Activated T-helper 2 cell treated with anti-CD3 and anti-CD28 coated beads, Interferon-gamma antibody, Interleukin-2, Interleukin-4, amounts not matched to agents 10 μg/mL and 5 μg/mL and 100 μg/mL, durations not matched to agents 14 hours and 24 hours and 36 hours (primary cell): Measurements from ENCODE around the gene SET. TPM values are rescaled to one million over a fixed set of nuclear protein-coding genes. Genes with fewer than 3 reads are reported as not detected.
"Not testable (repeated sequence)": the region's sequence is repeated elsewhere in the genome, so short reads cannot be mapped to it uniquely, and the experiment has no call there.

Source experiments
- DNase-seq: peaks from one replicate; pipeline ENCODE4 v3.0.0; 2021; ENCODE audit warnings: low spot score
- H3K27ac Mint-ChIP-seq: one replicate; pipeline ENCODE4 v1.8.0; 2021; ENCODE audit warnings: mixed read lengths
- H3K27me3 Mint-ChIP-seq: one replicate; pipeline ENCODE4 v1.8.0; 2021; ENCODE audit warnings: low read depth, mixed read lengths
- H3K36me3 Mint-ChIP-seq: one replicate; pipeline ENCODE4 v1.8.0; 2021; ENCODE audit warnings: low read depth, mixed read lengths
- H3K4me1 Mint-ChIP-seq: one replicate; pipeline ENCODE4 v1.8.0; 2021; ENCODE audit warnings: low read depth, mixed read lengths
- H3K4me3 Mint-ChIP-seq: one replicate; pipeline ENCODE4 v1.8.0; 2021; ENCODE audit warnings: low read depth, mild to moderate bottlenecking, moderate library complexity, mixed read lengths
- H3K9me3 Mint-ChIP-seq: one replicate; pipeline ENCODE4 v1.8.0; 2021; ENCODE audit warnings: mixed read lengths
- intact Hi-C: fragments of 100-400 bp; cut with micrococcal nuclease; formaldehyde crosslinking; loops from one replicate; pipeline ENCODE4 v1.15.1; 2023
- total RNA-seq: library from RNA; stranded (reverse); gene quantifications from 2 replicates; pipeline ENCODE4 v1.2.3, GENCODE V29; 2022

SET gene
- total RNA-seq, 1 donor from 2014 or later, result 756 TPM

DNA sequence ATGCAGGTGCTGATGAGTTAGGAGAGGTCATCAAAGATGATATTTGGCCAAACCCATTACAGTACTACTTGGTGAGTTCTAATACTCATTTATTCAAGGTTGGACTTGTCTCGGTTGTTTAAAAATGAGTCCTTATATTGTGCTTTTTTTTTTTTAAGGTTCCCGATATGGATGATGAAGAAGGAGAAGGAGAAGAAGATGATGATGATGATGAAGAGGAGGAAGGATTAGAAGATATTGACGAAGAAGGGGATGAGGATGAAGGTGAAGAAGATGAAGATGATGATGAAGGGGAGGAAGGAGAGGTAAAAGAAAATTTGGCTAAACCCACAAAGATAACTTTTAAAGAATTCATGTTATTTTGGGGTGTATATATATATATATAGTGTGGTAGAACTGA is 4.7 kb downstream of the SET start:
- H3K4me3 Mint-ChIP-seq, H3K9me3 Mint-ChIP-seq, H3K27me3 Mint-ChIP-seq, DNase-seq, intact Hi-C loops: not testable (repeated sequence)
- Mint-ChIP-seq H3K4me1 (peaks cover 26% of the 10 kb centered on the region), H3K36me3 (peaks cover 66% of the 10 kb centered on the region), H3K27ac (peak overlapping the region; percentile 34)

DNA sequence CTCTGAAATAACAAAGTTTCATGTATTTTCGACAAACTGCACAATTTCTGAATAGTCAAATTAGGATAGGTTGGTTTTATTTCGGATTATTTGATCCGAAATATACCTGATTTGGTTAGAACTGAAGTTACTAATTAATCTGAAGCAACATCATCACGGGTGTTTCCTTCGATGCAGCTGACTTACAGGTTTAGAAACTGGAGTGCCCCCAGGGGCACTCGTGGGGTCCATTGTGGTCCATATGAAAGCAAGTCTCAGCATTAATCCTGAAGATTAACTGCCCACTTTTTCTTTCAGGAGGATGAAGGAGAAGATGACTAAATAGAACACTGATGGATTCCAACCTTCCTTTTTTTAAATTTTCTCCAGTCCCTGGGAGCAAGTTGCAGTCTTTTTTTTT is 5.3 kb downstream of the SET start:
- intact Hi-C loops, result no loop called here
- H3K27ac Mint-ChIP-seq, result no peak overlapping the region
- DNase-seq, result no peak
- no peaks in the 10 kb centered on the region for H3K27me3 Mint-ChIP-seq
- H3K9me3 Mint-ChIP-seq, result no peaks in the 10 kb centered on the region
- H3K4me3 Mint-ChIP-seq, result no peak overlapping the region
- H3K36me3 Mint-ChIP-seq, result peaks cover 66% of the 10 kb centered on the region
- peaks cover 26% of the 10 kb centered on the region for H3K4me1 Mint-ChIP-seq

DNA sequence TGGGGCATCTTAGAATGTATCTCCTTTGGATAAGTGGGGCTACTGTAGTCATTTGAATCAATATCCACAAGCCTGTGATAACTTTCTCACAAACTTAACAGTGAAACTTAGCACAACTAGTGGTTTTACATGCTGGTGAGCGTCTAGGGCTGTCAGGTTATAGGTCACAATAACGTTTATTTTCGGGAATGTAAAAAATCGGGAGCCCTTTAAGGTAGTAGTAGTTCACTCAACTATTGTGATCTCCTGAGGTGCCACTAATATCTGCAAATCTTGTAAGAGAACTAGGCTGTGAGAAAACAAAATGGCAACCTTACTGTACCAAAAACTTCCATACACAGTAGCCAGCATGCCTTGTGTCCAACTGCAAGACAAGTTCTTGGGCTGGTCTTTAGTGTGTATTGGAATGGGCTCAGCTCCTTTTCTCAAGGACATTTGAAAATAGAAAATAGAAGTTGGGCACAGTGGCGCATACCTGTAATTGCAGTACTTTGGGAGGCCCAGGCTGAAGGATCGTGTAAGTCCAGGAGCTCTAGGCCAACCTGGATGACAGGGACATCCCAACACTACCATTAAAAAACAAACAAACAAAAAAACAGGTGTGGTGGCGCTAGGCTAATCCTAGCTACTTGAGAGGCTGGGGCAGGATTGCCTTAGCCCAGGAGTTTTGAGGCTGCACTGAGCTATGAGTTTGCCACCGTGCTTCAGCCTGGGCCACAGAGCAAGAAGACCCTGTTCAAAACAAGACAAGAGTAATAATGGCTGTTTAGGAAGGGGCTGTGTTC is 8.1 kb downstream of the SET start:
- no peak overlapping the region for H3K4me3 Mint-ChIP-seq
- intact Hi-C loops, result no loop called here
- H3K27me3 Mint-ChIP-seq, result no peaks in the 10 kb centered on the region
- no peaks in the 10 kb centered on the region for H3K9me3 Mint-ChIP-seq
- no peak overlapping the region for H3K27ac Mint-ChIP-seq
- peaks cover 48% of the 10 kb centered on the region for H3K36me3 Mint-ChIP-seq
- H3K4me1 Mint-ChIP-seq, result peaks cover 21% of the 10 kb centered on the region
- DNase-seq, result no peak

DNA sequence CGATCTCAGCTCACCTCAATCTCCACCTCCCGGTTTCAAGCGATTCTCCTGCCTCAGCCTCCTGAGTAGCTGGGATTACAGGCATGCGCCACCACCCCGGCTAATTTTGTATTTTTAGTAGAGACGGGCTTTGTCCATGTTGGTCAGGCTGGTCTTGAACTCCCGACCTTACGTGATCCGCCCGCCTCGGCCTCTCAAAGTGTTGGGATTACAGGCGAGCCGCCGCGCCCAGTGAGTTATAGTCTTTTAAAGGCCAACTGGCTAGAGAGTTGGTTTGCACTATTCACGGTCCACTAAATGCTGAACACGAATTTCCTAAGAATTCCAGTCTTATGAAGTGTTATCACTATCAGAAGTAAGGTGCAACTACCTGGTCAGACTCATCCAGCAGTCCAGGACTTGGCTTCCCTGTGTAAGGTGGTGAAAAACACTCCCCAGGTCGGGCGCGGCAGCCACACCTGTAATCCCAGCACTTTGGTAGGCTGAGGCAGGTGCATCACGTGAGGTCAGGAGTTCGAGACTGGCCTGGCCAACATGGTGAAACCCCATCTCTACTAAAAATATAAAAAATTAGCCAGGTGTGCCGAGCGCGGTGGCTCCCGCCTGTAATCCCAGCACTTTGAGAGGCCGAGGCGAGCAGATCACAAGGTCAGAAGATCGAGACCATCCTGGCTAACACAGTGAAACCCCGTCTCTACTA is 10.2 kb downstream of the SET start:
- peaks cover 17% of the 10 kb centered on the region for H3K4me1 Mint-ChIP-seq
- H3K4me3 Mint-ChIP-seq, H3K9me3 Mint-ChIP-seq, H3K27me3 Mint-ChIP-seq, H3K27ac Mint-ChIP-seq, DNase-seq, intact Hi-C loops: not testable (repeated sequence)
- peaks cover 28% of the 10 kb centered on the region for H3K36me3 Mint-ChIP-seq

DNA sequence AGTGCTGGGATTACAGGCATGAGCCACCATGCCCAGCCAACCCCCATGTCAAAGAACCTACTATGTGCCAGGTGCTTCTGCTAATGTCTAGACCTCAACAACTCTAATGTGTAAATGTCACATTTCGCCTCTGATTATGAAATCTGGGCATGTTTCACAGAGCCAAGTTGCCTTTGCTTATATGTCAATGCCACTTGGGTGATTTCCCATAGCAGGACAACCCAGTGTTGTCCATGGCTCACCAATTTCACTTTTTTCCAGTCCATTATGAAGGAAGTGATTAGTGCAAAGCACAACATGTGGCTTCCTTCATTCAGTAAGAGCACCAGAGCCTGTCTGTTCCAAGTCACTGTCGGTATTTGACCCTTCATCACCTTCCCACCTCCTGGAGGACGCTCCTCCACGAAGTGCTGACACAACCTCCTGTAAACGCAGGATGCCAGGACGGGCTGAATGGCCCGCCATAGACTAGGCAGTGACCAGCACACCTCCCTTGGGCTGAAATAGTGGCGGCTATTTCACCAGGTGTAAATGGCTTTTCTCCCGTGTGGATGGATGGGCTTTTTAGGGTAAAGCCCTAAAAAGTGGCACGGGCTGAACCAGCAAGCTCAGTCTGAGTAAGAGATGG is 12.3 kb downstream of the SET start:
- H3K27ac Mint-ChIP-seq, result no peak overlapping the region
- intact Hi-C loops, result no loop called here
- peak overlapping the region; percentile 64 for H3K4me3 Mint-ChIP-seq
- peaks cover 17% of the 10 kb centered on the region for H3K4me1 Mint-ChIP-seq
- no peaks in the 10 kb centered on the region for H3K9me3 Mint-ChIP-seq
- DNase-seq, result no peak
- no peaks in the 10 kb centered on the region for H3K27me3 Mint-ChIP-seq
- H3K36me3 Mint-ChIP-seq, result peaks cover 10% of the 10 kb centered on the region

DNA sequence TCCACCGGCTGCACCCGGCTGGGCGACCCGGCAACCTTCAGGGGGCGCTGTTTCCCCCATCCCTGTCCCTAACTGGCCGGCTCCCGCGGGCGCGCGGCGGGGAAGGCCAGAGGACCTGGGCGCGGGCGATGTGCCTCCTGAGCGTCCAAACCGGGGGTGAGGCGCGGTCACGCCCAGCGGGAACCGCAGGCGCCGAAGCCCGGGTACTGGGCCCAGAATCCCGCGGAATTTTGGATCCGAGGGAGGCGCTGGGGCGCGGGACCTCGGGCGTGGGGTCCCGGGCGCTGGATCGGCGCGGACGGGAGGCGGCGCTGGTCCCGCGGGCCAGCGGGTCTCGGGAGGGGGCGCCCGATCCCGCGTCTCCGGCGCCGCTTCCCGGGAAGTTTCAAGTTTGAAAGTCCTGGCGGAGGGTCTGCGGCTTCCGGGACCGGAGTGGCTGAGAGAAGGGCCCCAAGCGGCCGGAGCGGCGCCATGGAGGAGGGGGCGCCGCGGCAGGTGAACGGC is 13.5 kb downstream of the SET start, which contains the start of gene PKN3:
PKN3 (plus strand) TSS at position 59 of the 504 bp plus-strand sequence; CDS start at position 472, 413 bp downstream.
- Mint-ChIP-seq H3K4me3 (peak within 1 kb of the TSS; percentile 89), H3K27ac (peak within 1 kb of the TSS; percentile 78), H3K4me1 (peaks cover 14% of the 10 kb centered on the region), H3K27me3 (no peaks in the 10 kb centered on the region), H3K36me3 (no peaks in the 10 kb centered on the region), H3K9me3 (no peaks in the 10 kb centered on the region)
- intact Hi-C loops, result loop anchor here (2.0 kb wide), 1 partner anchor 14 kb away; the partner anchor contains the start of gene SET
- DNase-seq, result peak; percentile 83

DNA sequence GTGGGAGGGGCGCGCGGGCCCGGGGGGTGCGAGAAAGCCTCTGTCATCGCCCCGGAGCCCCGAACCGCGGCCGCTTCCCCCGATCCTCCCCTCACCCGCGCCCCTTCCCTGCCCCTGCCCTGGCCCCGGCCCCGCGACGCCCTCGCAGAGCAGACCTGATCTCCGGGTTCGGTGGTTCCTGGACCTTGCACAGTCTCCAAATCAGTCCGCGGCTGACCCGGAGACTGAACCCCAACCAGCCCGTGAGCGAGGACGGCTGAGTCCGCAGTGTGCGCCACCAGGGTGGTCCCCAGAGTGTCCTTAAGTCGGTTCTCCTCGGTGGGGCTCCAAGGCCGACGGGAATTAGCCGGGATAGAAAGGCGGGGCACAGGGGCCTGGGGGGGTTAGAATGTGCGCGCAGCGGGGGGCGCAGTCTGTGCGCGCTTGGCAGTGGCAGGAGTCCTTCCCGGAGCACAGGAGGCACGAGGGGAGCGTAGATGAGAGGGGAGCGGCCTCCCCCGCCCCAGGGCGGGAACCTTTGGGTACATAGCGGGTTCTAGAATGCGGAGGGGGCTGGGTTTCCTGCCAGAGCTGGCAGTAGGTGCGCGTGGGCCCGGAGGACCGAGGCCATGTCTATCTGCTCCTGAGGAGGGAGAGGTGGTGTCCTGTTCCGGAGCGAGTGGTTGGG is 14.1 kb downstream of the SET start:
- Mint-ChIP-seq H3K36me3 (no peaks in the 10 kb centered on the region), H3K9me3 (no peaks in the 10 kb centered on the region), H3K27ac (peak overlapping the region; percentile 70), H3K4me3 (peak overlapping the region; percentile 85), H3K27me3 (no peaks in the 10 kb centered on the region), H3K4me1 (peaks cover 14% of the 10 kb centered on the region)
- intact Hi-C loops, result loop anchor here (2.0 kb wide), 1 partner anchor 14 kb away; the partner anchor contains the start of gene SET
- DNase-seq, result no peak

DNA sequence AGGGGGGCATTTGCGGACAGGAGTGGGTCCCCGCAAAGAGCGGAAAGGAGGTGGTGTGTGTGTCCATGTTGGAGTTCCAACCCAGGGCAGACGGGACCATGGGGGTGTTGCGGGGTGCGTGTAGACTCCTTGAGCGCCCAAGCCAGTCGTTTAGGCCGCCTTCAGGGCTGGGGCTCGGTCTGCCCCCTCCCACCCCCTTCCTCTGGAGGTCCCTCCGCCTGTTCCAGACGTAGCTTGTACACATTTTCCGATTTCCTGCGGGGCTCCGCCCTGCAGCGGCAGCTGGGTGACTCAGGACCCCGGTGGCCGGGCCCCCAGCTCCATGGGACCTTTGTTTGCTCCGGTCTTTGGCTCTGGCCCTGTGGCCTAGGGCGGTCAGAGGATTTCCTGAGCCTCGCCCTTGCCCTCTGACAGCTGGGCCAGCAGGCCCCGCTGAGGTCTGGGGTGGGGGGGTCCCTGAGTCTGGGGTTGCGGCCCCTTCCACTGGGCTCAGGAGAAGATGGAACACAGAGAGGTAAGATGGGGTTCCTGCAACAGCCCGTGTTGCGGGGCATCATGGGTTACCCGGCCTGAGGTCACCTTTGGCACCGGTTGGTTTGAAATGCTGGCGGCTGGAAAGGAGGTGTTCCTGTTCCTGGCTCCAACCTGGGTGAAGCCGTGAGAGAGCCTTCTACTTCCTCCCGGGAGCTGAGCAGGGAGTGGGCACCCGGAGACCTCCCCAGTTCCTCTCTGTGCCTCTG is 14.8 kb downstream of the SET start:
- H3K27ac Mint-ChIP-seq, result peak overlapping the region; percentile 70
- intact Hi-C loops, result loop anchor here (2.0 kb wide), 1 partner anchor 15 kb away; the partner anchor contains the start of gene SET
- H3K4me1 Mint-ChIP-seq, result peaks cover 14% of the 10 kb centered on the region
- no peaks in the 10 kb centered on the region for H3K27me3 Mint-ChIP-seq
- H3K4me3 Mint-ChIP-seq, result peak overlapping the region; percentile 85
- DNase-seq, result no peak
- no peaks in the 10 kb centered on the region for H3K36me3 Mint-ChIP-seq
- no peaks in the 10 kb centered on the region for H3K9me3 Mint-ChIP-seq

DNA sequence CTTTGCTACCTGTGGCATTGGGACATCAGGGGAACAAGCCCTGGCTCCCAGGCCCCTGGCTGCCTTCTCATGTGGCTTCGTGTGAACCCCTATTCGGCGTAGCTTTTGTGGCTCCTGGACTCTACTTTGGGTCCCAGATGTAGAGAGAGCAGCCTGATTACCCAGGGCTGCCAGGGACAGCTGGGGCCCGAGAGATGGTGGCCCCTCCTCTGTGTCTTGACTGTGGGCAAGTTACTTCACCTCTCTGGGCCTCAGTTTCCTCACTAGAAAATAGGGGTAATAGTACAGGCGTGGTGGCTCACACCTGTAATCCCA is 15.3 kb downstream of the SET start:
- no peak for DNase-seq
- Mint-ChIP-seq H3K4me1 (peaks cover 14% of the 10 kb centered on the region), H3K36me3 (no peaks in the 10 kb centered on the region), H3K27ac (peak overlapping the region; percentile 12), H3K27me3 (no peaks in the 10 kb centered on the region), H3K9me3 (no peaks in the 10 kb centered on the region), H3K4me3 (peak overlapping the region; percentile 85)
- intact Hi-C loops, result no loop called here

DNA sequence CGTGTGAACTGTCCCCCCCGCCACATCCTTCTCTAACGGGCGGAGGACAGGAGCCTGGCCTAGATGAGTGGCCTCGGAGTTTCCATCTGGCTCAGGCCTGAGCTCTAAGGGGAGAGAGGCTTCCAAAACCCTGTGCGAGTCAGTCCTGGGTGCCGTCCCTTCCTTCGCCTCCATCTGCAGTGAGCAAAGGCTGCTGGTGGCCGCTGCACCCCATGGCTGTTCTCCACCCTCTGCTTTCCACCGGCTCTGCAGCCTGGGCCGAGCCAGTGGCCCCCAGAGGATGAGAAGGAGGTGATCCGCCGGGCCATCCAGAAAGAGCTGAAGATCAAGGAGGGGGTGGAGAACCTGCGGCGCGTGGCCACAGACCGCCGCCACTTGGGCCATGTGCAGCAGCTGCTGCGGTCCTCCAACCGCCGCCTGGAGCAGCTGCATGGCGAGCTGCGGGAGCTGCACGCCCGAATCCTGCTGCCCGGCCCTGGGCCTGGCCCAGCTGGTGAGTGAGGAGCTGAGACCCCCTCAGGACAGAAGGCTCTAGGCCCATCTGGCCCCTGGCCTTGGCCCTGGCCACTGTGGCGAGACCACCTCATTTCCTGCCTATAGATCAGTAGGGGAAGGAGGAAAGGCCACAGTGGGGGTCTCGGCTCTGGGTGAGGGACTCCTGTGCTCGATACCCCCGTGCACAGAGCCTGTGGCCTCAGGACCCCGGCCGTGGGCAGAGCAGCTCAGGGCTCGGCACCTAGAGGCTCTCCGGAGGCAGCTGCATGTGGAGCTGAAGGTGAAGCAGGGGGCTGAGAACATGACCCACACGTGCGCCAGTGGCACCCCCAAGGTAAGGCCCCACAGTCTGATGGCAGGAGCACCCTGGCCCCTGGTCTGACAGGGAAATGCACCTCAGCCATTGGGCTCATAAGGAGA is 16.3 kb downstream of the SET start:
- no peaks in the 10 kb centered on the region for H3K27me3 Mint-ChIP-seq
- intact Hi-C loops, result no loop called here
- no peak for DNase-seq
- H3K4me1 Mint-ChIP-seq, result peaks cover 14% of the 10 kb centered on the region
- H3K9me3 Mint-ChIP-seq, result no peaks in the 10 kb centered on the region
- no peaks in the 10 kb centered on the region for H3K36me3 Mint-ChIP-seq
- no peak overlapping the region for H3K27ac Mint-ChIP-seq
- no peak overlapping the region for H3K4me3 Mint-ChIP-seq

DNA sequence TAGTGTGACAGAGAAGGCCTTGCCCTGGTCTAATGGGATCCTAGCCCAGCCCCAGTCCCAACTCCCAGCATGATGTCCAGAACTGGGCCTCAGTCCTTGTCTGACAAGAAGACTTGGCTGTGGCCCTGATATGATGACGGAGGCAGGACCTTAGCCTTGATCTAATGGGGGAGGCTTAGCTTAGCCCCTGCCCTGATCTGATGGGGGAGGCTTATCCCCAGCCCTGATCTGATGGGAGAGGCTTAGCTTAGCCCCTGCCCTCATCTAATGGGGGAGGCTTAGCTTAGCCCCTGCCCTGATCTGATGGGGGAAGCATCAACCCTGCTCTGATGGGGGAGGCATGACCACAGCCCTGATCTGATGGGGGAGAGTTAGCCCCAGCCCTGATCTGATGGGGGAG is 17.0 kb downstream of the SET start:
- no peaks in the 10 kb centered on the region for H3K36me3 Mint-ChIP-seq
- no peak overlapping the region for H3K27ac Mint-ChIP-seq
- intact Hi-C loops, result no loop called here
- DNase-seq, result no peak
- no peaks in the 10 kb centered on the region for H3K9me3 Mint-ChIP-seq
- H3K4me3 Mint-ChIP-seq, result no peak overlapping the region
- H3K4me1 Mint-ChIP-seq, result peaks cover 14% of the 10 kb centered on the region
- H3K27me3 Mint-ChIP-seq, result no peaks in the 10 kb centered on the region
